Activated T-cell treated with anti-CD3 and anti-CD28 coated beads, Interleukin-2, amount 50 U/mL, for 4 hours (primary cell): ENCODE measurements around the gene SPATA12. TPM values are rescaled to one million over a fixed set of nuclear protein-coding genes. Genes with fewer than 3 reads are reported as not detected.
"Not testable (repeated sequence)": the region's sequence is repeated elsewhere in the genome, so short reads cannot be mapped to it uniquely, and the experiment has no call there.

Experiments
- ATAC-seq, 2 donors: fragments of 200-7000 bp; cut with Tn5 transposase; one replicate each; pipeline ENCODE4 v1.10.0; 2021
- DNase-seq: peaks from one replicate; pipeline ENCODE4 v3.0.0-alpha.2; 2020
- H3K27me3 Mint-ChIP-seq: one replicate; pipeline ENCODE4 v1.8.0; 2021; ENCODE audit warnings: low read depth, mixed read lengths
- H3K36me3 Mint-ChIP-seq: one replicate; pipeline ENCODE4 v1.8.0; 2022; ENCODE audit warnings: mixed read lengths; ENCODE audit not compliant: insufficient read depth
- H3K4me1 Mint-ChIP-seq: one replicate; pipeline ENCODE4 v1.8.0; 2021; ENCODE audit warnings: low read depth, mixed read lengths
- H3K4me3 Mint-ChIP-seq: one replicate; pipeline ENCODE4 v1.8.0; 2021; ENCODE audit warnings: mild to moderate bottlenecking, moderate library complexity, mixed read lengths
- H3K9me3 Mint-ChIP-seq: one replicate; pipeline ENCODE4 v1.8.0; 2021; ENCODE audit warnings: mixed read lengths
- total RNA-seq, 3 donors: library from RNA; stranded (reverse); gene quantifications; one replicate each; pipeline ENCODE4 v1.2.1, GENCODE V29; 2021

Gene SPATA12
- total RNA-seq, 3 donors from 2014 or later = not detected

GRCh38 chr3:57083266-57083995 lies 23.0 kb downstream of the SPATA12 start:
- peaks cover 20% of the 10 kb centered on the region for H3K27me3 Mint-ChIP-seq
- not testable (repeated sequence) for H3K36me3 Mint-ChIP-seq, H3K9me3 Mint-ChIP-seq, ATAC-seq, DNase-seq, H3K4me1 Mint-ChIP-seq, H3K4me3 Mint-ChIP-seq

- ATAC-seq = no peak
Measured at GRCh38 chr3:57085211-57085610, 24.7 kb downstream of the SPATA12 start.

GRCh38 chr3:57086201-57086600 lies 25.7 kb downstream of the SPATA12 start:
- Mint-ChIP-seq H3K4me3 (no peak overlapping the region), H3K9me3 (no peaks in the 10 kb centered on the region), H3K36me3 (no peaks in the 10 kb centered on the region), H3K27me3 (peaks cover 9% of the 10 kb centered on the region), H3K4me1 (no peaks in the 10 kb centered on the region)
- no peak for ATAC-seq
- no peak for DNase-seq

More at GRCh38 chr3:57085211-57085610, 24.7 kb downstream of the SPATA12 start:
- no peak overlapping the region for H3K4me3 Mint-ChIP-seq
- no peaks in the 10 kb centered on the region for H3K4me1 Mint-ChIP-seq
- no peaks in the 10 kb centered on the region for H3K36me3 Mint-ChIP-seq
- no peaks in the 10 kb centered on the region for H3K9me3 Mint-ChIP-seq
- H3K27me3 Mint-ChIP-seq = peaks cover 19% of the 10 kb centered on the region
- DNase-seq = no peak

- no peak for ATAC-seq
- Mint-ChIP-seq H3K36me3 (no peaks in the 10 kb centered on the region), H3K4me1 (no peaks in the 10 kb centered on the region), H3K9me3 (no peaks in the 10 kb centered on the region), H3K27me3 (peaks cover 6% of the 10 kb centered on the region), H3K4me3 (no peak overlapping the region)
- DNase-seq = no peak
Measured at GRCh38 chr3:57087361-57088092, 27.1 kb downstream of the SPATA12 start.

GRCh38 chr3:57088503-57088902 lies 28.0 kb downstream of the SPATA12 start:
- DNase-seq (no peak), ATAC-seq (no peak)
- no peaks in the 10 kb centered on the region for H3K36me3 Mint-ChIP-seq
- no peaks in the 10 kb centered on the region for H3K9me3 Mint-ChIP-seq
- H3K4me1 Mint-ChIP-seq = no peaks in the 10 kb centered on the region
- H3K4me3 Mint-ChIP-seq = no peak overlapping the region
- peaks cover 6% of the 10 kb centered on the region for H3K27me3 Mint-ChIP-seq

- H3K27me3 Mint-ChIP-seq = peaks cover 6% of the 10 kb centered on the region
- H3K4me3 Mint-ChIP-seq = no peak overlapping the region
- H3K36me3 Mint-ChIP-seq = no peaks in the 10 kb centered on the region
- H3K9me3 Mint-ChIP-seq = no peaks in the 10 kb centered on the region
- ATAC-seq (no peak), DNase-seq (no peak)
- H3K4me1 Mint-ChIP-seq = no peaks in the 10 kb centered on the region
Measured at GRCh38 chr3:57089043-57089442, 28.6 kb downstream of the SPATA12 start.

- H3K4me1 Mint-ChIP-seq = no peaks in the 10 kb centered on the region
- H3K9me3 Mint-ChIP-seq = no peaks in the 10 kb centered on the region
Measured at GRCh38 chr3:57091521-57092273, 31.2 kb downstream of the SPATA12 start.

GRCh38 chr3:57093489-57093888 lies 33.0 kb downstream of the SPATA12 start:
- no peaks in the 10 kb centered on the region for H3K4me1 Mint-ChIP-seq
- no peaks in the 10 kb centered on the region for H3K9me3 Mint-ChIP-seq
- H3K36me3 Mint-ChIP-seq = no peaks in the 10 kb centered on the region
- H3K4me3 Mint-ChIP-seq = no peak overlapping the region
- DNase-seq (no peak), ATAC-seq (no peak)
- peaks cover 3% of the 10 kb centered on the region for H3K27me3 Mint-ChIP-seq

More at GRCh38 chr3:57091521-57092273, 31.2 kb downstream of the SPATA12 start:
- DNase-seq (no peak), ATAC-seq (no peak)
- Mint-ChIP-seq H3K27me3 (peaks cover 3% of the 10 kb centered on the region), H3K4me3 (no peak overlapping the region), H3K36me3 (no peaks in the 10 kb centered on the region)

- no peaks in the 10 kb centered on the region for H3K4me1 Mint-ChIP-seq
- DNase-seq (no peak), ATAC-seq (no peak)
- H3K27me3 Mint-ChIP-seq = peaks cover 3% of the 10 kb centered on the region
- H3K4me3 Mint-ChIP-seq = no peak overlapping the region
- H3K36me3 Mint-ChIP-seq = no peaks in the 10 kb centered on the region
- H3K9me3 Mint-ChIP-seq = no peaks in the 10 kb centered on the region
Measured at GRCh38 chr3:57093971-57094535, 33.6 kb downstream of the SPATA12 start.

GRCh38 chr3:57094575-57094974 lies 34.1 kb downstream of the SPATA12 start:
- DNase-seq (no peak), ATAC-seq (no peak)
- H3K36me3 Mint-ChIP-seq = no peaks in the 10 kb centered on the region
- H3K9me3 Mint-ChIP-seq = no peaks in the 10 kb centered on the region
- H3K4me1 Mint-ChIP-seq = no peaks in the 10 kb centered on the region
- no peak overlapping the region for H3K4me3 Mint-ChIP-seq
- no peaks in the 10 kb centered on the region for H3K27me3 Mint-ChIP-seq

GRCh38 chr3:57095363-57095762 lies 34.9 kb downstream of the SPATA12 start:
- Mint-ChIP-seq H3K4me3 (no peak overlapping the region), H3K4me1 (no peaks in the 10 kb centered on the region), H3K27me3 (no peaks in the 10 kb centered on the region), H3K9me3 (no peaks in the 10 kb centered on the region), H3K36me3 (no peaks in the 10 kb centered on the region)
- DNase-seq (no peak), ATAC-seq (no peak)

GRCh38 chr3:57097536-57097935 lies 37.1 kb downstream of the SPATA12 start:
- no peak overlapping the region for H3K4me3 Mint-ChIP-seq
- H3K9me3 Mint-ChIP-seq = no peaks in the 10 kb centered on the region
- DNase-seq (no peak), ATAC-seq (no peak)
- no peaks in the 10 kb centered on the region for H3K27me3 Mint-ChIP-seq
- H3K36me3 Mint-ChIP-seq = no peaks in the 10 kb centered on the region
- no peaks in the 10 kb centered on the region for H3K4me1 Mint-ChIP-seq

GRCh38 chr3:57098418-57099310 lies 38.2 kb downstream of the SPATA12 start:
- ATAC-seq = no peak
- Mint-ChIP-seq H3K4me3 (no peak overlapping the region), H3K9me3 (no peaks in the 10 kb centered on the region), H3K36me3 (no peaks in the 10 kb centered on the region), H3K27me3 (no peaks in the 10 kb centered on the region), H3K4me1 (no peaks in the 10 kb centered on the region)
- no peak for DNase-seq
